Measurements from ENCODE around the gene B4GALNT3.

DNA sequence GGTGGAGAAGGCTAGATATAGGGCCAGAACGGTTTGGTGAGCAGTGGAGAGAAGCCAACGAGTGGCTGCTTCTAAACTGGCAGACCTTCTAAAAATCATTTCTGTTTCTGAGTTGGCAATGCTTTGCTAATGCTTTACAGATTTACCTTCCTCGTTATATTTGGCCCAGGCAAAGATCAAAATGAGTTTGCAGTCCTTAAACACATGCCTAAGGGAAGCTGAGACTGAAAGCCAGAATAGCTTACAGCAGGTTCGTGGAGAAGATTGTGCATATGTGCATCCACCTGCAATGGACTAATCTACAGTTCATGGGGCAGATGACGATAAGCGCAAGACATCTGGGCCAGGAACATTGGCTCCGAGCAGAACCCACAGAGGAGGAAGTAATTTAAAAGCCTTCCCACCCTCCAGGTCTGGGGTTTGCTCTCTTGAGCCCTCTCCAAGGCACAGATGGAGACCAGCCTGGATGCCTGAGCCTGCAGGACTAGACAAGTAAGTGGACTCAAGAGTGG is 104.1 kb downstream of the B4GALNT3 start:
- TF ChIP-seq, protein P1, sequence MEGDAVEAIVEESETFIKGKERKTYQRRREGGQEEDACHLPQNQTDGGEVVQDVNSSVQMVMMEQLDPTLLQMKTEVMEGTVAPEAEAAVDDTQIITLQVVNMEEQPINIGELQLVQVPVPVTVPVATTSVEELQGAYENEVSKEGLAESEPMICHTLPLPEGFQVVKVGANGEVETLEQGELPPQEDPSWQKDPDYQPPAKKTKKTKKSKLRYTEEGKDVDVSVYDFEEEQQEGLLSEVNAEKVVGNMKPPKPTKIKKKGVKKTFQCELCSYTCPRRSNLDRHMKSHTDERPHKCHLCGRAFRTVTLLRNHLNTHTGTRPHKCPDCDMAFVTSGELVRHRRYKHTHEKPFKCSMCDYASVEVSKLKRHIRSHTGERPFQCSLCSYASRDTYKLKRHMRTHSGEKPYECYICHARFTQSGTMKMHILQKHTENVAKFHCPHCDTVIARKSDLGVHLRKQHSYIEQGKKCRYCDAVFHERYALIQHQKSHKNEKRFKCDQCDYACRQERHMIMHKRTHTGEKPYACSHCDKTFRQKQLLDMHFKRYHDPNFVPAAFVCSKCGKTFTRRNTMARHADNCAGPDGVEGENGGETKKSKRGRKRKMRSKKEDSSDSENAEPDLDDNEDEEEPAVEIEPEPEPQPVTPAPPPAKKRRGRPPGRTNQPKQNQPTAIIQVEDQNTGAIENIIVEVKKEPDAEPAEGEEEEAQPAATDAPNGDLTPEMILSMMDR (IDR thresholded peaks at IDR 0.05) = no peak
- TF ChIP-seq POLR2A (IDR thresholded peaks at IDR 0.05) = no peak
